ENCODE measurements around the gene ITPR1.

Gene ITPR1

DNA sequence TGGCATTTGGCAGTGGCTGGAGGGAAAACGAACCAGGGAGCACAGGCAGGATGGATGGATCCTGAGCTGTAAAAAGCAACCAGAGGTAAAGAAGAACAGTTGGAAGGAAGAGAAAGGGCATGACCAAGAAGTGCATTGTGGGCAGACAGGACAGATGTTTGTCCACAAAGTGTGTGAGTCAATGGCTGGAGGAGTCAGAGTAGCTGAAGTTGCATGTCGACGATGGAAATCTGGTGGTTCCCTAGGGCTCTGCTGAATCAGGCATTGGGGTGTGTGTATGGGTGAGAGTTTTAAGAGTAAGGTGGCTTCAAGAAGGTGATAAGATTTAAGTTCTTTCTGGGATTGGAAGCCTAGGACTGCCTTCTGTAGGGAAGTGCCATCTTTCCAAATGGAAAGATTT, 272.1 kb downstream of the ITPR1 start:
- DNase-seq: no peak

DNA sequence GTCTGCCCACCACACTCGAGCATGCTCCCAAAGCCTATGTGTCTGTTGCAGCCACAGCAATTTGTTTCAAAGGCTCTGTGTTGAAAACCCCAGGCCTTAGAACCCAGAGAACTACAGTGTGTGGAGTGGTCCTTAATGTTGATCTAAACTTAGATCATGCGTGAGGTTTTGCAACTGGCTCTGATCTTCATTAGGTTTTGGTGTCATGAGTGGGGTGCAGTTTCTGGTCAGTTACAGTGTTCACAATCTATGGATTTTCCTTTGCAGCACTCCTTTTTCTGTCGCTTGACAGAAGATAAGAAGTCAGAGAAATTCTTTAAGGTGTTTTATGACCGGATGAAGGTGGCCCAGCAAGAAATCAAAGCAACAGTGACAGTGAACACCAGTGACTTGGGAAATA, 273.1 kb downstream of the ITPR1 start:
- DNase-seq: no peak

DNA sequence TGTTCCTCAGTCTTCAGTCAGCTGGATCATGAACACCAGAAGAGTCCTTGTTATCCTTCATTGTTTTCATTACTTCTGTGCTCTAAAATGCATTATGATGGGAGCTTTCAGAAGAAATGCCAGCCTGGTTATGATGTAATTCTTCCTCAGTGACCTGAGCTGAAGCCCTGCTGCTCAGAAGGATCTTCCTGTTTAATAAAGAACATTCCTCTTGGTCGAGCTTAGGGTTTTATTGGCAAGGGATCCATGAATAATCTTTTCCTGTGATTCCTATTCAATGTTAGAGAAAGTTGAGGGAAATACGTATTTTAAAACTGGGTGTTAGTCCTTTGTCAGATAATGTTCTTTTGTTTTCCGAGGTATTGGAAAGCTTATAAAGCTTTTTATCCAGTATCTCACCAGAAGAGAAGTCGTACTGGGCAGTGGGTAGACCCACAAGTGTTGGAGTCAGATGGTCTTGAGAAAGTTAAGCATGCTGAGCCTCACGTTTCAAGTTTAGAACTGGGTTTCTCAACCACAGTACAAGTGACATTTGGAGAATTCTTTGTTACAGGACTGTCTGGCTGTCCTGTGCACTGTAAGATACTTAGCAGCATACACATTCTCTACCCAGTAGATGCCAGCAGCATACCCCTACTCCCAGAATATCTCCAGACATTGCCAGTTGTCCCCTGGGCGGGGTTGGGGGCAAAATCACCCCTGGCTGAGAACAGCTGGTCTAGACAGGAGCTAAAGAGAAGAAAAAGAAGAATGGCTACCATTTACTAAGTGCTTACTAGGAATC, 273.8 kb downstream of the ITPR1 start:
- no peak for DNase-seq

DNA sequence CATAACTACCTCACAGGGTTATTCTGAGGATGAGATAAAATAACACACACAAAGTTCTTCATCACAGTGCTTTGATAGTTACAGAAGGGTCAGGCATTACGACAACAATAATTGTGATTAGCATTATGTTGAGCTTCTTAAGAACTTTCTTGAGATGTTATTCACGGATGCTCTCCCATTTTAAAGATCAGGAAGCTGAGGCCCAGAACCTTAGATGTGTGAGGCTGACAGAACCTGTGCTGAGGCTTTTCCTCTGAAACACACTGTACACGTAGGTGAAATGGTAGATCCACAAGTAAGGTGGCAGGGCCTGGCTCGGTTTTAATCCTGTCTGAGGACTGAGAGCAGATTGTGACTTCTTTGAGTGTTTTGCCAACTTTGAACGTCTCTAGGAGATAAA, 274.9 kb downstream of the ITPR1 start:
- no peak for DNase-seq

DNA sequence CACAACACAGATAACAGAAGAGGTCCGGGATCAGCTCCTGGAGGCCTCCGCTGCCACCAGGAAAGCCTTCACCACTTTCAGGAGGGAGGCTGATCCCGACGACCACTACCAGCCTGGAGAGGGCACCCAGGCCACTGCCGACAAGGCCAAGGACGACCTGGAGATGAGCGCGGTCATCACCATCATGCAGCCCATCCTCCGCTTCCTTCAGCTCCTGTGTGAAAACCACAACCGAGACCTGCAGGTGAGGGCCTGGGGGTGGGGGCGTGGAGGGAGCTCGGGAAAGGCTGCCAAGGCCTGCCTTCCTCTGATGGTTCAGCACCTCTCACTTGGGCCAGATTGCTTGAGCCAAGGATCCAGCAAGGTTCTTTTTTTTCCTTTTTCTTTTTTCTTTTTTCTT, 275.4 kb downstream of the ITPR1 start:
- DNase-seq: no peak

DNA sequence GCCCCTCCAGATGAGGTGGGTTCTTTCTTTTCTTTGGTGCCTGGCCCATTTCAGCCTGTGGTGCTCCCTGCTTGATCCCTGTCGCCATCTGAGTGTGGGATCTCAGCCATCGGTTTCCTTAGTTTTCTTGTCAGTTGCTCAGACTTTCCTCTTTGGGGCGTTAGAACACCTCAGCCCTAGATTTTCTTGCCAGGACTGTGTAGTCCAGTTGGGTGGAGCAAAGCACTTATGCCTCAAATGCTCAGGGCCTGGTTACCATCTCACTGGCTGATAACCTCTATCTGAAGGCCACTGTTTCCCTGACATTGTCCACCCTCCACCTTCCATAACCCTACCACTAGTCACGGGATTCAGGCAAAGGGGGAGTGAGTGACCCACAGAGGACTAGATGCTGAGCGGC, 277.4 kb downstream of the ITPR1 start:
- no peak for DNase-seq

DNA sequence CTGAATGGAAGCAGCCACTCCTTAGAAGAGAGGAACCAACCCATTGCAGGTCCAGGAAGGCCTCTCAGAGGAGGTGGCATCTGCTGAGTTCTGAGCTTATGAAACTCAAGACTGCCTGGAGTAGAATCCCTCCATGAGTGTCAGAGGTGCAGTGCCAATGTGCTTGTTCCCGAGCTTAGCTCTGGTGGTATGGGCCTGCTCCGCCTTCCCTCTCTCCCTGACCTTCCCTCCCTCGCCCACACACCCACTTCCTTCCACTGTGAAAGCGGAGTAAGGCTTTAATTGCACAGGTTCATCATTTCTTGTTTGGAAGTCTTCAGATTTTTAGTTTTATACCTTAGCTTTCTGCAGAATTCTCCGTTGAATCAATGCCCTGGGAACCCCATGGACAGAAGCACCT, 278.1 kb downstream of the ITPR1 start:
- no peak for DNase-seq

DNA sequence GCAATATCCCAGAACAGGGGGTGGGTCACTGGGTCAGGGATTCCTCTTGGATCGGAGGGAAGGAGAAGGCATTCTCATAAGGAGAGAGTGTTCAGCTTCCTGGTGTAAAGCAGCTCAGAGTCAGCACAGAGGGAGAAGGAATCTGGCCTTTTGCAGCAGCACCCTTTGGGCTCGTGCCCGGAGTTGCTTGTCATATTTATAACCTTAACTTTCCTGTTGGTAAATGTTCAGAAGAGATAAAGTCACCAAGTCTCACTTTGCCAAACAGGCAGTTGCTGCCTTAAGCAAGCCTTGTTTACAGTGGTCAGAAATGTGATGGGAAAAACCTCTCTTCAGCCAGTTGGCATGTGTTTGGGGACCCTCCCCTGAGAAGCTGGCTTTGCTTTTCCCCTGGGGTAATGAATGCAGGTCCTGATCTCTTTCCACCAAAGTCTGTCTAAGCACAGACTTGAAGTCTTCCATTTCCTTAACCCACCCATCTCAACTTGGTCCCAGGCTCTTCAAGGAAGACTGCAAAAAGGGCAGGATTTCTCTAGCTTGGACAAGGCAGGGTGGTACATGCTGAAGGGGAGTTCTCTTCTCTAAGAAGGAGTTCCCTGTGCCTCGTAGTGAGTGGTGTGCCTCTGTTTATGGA, 279.1 kb downstream of the ITPR1 start:
- DNase-seq: no peak

DNA sequence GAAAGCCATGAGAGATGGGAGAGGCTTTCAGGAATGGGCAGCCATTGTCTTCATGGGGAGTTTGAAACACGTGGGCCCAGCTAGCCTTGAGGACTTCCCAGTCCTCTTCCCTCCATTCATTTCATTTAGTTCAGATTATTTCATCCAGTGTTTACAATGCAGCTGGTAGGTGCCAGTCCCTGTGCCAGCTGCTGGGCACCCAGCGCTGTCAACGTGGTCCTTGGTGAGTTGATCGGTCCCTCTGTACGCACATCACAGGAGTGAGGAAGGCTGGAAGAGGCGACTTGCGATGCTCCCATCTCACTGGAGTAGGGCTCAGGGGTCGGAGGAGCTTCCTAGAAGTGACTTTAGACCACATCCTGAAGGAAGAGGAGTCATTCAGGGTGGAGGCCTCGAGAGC, 279.7 kb downstream of the ITPR1 start:
- DNase-seq: no peak

DNA sequence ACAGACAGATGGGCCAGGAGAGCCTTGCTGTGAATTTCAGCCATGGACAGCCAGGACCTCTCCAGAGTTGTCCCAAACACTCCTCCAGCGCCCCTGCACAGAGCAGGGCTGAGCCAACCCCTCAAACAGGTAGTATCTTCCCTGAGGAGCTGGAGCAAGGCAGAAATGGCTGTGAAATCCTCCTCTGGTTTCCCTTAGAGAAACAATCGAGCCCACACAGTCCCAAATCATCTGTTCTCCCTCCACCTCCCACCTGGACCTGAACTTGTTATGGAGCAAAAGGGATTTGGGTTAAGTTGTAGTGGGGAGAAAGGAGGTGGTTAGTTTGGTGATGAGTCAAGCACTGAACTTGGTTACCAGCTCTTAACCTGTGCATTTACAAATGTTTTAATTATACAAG, 280.4 kb downstream of the ITPR1 start:
- DNase-seq: no peak

DNA sequence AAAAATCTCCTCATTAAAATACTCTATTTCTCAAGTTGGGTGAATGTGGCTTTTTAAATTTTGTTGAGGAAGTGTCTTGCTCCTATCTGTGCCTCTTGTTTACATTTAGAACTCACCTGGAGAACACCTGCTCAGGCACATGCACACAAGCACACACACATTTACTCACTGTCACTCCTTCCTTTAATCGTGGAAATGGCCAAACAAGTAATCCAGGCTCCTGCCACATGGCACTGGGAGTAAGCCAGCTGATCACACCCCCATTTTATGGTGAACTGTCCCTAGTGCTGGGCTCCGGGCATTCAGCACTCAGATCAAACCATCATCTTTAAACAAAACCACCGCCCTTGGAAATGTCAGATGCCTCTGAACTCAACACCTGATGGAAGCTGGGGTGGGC, 281.4 kb downstream of the ITPR1 start:
- no peak for DNase-seq

DNA sequence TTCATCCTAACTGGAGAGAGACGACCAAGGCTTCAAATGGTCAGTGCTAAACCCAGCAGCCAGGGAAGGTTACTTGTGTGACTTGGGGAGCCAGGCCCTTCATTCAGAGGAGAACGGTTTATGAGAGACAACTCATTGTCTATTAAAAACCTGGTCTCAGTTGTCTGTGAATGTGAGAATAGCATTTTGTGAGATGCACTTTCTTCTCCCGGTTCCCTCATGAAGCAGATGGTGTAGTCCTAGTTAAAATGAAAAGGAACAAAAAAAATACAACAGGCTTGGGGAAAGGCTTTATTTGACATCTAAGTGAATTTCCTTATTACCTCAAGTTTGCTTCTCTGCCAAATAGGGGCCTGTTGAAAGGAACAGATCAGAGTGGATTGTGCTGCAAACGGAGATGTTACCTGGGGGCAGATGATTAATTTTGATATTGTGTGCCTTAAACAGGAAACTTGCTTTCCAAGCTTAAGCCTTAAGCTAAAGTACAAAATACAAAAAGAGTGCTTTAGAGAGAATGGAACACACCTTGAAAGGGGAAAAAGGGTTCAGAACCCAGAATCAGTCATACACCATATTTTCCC, 283.3 kb downstream of the ITPR1 start:
- DNase-seq: no peak

DNA sequence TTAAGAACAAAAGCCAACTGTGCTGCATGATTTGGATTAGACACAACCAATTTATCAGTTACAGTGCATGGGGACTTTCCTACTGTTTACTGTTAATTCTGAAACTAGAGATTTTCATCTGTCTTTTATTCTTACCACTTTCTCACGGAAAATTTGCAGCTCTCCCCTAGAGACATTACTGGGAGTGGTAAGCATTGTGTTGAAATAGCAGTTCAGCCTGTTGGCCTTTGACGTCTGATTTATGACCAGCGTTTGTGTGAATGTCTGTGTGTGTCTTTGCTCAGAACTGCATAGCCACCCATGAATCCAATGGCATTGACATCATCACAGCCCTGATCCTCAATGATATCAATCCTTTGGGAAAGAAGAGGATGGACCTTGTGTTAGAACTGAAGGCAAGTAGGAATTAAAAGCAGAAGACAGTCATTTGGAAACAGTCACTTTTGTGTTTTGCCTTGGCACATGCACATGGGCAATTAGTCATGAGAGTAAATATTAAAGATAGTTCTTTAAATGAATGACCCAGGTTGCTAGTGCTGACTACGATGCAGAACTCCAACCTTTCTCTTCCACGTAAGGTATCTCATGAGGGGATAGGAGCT, 283.9 kb downstream of the ITPR1 start:
- peak in 1 of 2 experiments; percentile 29 for DNase-seq

DNA sequence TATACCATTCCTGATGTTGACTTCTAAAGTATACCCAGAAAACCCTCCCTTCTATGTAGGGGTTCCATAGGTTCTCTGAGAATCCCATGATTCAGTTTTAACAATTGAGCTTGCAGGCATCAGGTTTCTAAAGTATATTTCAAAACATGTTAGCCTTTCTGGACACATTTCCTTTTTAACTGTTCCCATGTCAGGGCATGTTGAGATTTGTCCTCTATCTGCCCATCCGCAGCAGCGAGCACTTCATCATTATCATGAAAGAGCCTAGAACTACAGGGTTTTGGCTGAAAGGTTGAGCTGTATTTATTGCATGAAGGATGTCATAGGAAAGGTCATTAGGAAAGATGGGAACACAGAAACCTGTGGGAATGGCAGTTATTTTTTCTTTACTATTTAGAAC, 285.0 kb downstream of the ITPR1 start:
- no peak for DNase-seq

DNA sequence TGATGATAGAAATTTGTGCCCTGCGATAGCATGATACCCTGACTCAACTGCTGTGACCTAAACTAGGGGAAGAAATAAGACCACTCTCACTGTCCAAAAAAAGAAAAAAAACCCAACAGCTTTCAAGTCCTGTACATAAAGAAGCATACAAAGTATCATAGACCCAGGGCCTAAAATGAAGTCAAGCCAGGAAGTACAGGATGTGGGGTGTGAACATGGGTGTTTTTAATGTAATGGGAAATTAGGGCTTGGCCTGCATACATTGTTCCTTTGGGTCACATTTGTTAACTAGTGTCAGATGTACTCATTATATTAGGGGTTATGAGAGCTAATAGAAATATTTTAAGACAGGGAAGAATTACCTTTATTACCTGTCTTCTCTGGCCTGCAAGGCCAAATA, 285.6 kb downstream of the ITPR1 start:
- DNase-seq: no peak

DNA sequence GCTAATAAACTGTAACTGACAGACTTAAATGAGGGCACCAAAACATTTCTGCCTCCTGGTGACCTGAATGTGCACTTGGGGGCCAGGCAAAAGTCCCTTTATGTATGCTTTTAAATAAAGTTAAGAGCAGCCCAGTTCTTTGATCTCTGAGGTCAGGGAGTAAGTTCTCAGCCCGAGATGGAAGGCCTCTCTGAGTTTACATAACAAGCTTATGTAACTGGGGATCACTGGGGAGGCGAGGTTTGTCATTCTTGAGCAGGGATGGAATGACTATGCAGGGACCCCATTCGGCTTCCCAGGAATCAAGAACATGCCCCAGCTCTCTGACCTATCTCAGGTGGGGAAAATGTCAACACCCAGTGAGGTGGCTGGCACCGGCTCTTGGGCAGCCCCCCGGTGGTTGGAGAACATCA, 287.4 kb downstream of the ITPR1 start:
- DNase-seq: no peak

DNA sequence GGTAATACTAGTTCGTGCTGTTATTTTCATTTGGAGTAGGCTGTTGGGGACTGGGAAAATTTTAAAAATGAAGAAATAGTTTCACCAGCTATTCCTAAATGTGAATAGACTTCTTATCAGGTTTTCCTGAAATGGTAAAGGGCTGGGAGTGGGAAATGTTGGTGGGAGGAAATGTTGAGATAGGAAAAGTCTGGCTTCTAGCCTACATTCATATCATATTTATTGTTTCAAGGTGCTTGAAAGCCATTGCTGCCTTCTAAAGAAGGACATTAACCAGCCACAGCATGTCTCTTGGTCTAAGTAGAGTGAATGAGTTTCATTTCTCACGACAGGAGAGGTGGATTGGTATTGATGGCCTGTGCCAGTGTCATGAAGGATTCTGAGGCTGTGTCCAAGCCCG, 288.9 kb downstream of the ITPR1 start:
- no peak for DNase-seq

DNA sequence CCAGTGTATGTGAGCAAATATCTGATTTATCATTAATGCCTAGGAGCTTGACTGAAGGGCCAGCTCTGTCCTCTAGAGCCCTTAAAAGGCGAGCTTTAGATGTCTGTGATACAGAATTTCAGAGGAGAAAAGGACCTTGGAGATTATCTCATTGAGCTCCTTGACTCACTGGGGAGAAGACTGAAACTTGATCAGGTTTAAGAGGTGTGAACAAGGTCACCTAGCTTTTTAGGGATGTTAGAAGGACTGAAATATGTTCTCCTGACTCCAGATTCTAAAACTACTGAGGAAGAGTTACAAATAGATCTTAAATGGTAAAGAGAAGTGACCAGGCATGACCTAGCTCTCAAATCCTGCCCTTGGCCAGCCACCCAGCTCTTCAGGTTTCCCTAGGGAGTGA, 292.4 kb downstream of the ITPR1 start:
- no peak for DNase-seq

DNA sequence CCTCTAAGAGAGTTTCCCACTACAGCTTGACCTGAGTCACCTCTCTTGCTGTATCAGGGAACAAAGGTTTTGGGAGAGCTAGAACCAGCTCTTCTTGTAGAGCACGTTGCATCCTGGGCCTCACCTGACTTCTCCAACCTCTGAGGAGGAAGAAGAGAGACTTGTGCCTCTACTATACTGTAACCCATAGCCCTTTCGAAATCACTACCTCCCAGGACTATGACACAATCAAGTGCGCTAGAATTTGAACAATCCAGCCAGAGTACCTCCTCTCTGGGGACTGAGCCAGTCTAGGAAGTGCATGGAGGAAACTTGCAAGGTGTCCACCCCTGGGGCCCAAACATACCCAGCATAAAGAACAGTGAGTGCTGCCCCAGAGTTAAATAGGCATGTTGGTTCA, 293.3 kb downstream of the ITPR1 start:
- no peak for DNase-seq

DNA sequence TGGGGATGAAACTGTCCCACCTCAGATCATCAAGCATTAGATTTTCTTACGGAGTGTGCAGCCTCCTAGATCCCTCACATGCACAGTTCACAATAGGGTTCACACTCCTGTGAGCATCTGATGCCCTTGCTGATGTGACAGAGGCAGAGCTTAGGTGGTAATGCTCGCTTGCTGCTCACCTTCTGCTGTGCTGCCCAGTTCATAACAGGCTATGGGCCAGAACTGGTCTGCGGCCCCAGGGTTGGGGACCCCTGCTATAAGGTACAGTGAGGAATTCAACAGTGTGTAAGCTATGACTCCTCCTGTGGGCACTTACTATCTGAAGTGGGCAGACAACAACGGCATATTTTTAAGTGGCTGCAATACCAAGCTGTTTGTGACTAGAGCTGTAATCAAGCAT, 298.2 kb downstream of the ITPR1 start:
- no peak for DNase-seq

DNA sequence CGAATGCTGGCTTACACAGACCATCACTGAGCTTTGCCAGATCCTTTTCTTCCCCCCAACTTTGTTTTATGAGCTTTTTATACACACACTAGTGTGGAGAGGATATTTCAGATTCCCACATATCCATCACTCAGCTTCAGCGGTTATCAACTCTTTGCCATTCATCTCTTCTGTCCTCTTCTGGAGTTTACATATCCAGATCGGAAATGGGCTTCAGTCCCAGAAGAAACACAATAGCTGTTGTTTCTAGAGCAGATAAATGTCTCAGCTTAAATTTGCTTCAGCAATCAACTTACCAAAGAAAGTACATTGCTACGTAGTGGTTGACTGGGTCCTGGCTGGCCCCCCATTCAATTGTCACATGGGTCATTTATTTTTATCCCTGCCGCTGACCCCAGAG, 300.2 kb downstream of the ITPR1 start:
- no peak for DNase-seq

DNA sequence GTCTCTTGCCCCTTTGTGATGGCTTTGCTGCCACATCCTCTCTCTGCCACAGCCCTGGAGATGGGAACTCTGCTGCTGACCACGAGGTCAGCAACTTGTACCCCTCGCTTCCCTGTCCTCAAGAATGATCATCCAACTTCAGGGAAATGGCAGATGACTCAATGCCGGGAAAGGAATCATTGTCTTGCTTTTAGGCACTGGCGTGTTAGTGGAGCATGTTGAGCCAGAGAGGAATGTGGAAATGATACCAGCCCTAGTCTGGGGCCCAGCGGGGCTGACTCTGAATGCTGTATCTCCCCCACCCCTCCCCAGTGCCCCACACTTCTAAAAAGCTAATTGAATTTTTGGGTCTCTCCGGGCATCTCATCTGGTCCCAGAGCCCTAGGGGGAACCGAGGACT, 301.2 kb downstream of the ITPR1 start:
- no peak for DNase-seq

DNA sequence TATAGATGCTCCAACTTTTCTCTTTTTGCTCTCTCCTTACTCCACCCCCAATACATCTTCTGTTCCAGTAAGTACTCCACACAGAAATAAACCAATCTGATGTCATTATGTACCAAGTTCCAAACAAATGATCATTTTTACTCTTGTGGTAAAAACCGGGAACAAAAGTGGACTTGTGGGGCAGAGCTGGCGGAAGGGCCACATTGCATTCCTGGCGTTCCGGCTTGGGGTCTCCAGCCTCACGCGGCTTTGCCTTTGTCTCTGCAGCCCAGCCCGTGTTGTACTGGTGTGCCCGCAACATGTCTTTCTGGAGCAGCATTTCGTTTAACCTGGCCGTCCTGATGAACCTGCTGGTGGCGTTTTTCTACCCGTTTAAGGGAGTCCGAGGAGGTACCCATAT, 301.6 kb downstream of the ITPR1 start:
- no peak for DNase-seq

DNA sequence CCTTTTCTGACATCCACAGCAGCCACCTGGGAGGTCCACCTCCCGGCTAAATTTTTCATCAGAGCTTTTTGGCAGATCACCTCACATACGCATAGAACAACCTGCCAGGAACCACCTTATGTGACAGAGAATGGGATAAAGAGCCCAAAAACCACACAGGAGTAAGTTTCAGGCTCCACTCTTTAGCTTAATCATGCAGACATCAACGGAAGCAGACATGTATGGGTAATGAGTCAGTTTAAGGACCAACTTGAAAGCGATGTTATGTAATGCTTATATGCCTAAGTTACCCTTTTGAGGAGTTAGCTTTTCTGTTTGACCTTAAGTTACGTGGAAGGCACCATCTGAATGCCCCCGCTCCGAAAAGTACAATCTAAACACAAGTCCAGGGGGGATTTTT, 302.8 kb downstream of the ITPR1 start:
- DNase-seq: no peak

Measured in SHP77 (cell line).